ENCODE data around the gene SH3RF3.

GRCh38 chr2:109487871-109488655 lies 359.1 kb downstream of the SH3RF3 start:
- no peak for TF ChIP-seq SIN3A (IDR thresholded peaks at IDR 0.05; ENCODE audit: borderline replicate concordance, insufficient read depth, low read length)
- no peak for TF ChIP-seq POLR2AphosphoS5 (IDR thresholded peaks at IDR 0.05; ENCODE audit: low read depth, low read length)
- no peak for TF ChIP-seq TAF1 (IDR thresholded peaks at IDR 0.05; ENCODE audit: borderline replicate concordance, insufficient read depth, low read length)
- TF ChIP-seq, protein P1, sequence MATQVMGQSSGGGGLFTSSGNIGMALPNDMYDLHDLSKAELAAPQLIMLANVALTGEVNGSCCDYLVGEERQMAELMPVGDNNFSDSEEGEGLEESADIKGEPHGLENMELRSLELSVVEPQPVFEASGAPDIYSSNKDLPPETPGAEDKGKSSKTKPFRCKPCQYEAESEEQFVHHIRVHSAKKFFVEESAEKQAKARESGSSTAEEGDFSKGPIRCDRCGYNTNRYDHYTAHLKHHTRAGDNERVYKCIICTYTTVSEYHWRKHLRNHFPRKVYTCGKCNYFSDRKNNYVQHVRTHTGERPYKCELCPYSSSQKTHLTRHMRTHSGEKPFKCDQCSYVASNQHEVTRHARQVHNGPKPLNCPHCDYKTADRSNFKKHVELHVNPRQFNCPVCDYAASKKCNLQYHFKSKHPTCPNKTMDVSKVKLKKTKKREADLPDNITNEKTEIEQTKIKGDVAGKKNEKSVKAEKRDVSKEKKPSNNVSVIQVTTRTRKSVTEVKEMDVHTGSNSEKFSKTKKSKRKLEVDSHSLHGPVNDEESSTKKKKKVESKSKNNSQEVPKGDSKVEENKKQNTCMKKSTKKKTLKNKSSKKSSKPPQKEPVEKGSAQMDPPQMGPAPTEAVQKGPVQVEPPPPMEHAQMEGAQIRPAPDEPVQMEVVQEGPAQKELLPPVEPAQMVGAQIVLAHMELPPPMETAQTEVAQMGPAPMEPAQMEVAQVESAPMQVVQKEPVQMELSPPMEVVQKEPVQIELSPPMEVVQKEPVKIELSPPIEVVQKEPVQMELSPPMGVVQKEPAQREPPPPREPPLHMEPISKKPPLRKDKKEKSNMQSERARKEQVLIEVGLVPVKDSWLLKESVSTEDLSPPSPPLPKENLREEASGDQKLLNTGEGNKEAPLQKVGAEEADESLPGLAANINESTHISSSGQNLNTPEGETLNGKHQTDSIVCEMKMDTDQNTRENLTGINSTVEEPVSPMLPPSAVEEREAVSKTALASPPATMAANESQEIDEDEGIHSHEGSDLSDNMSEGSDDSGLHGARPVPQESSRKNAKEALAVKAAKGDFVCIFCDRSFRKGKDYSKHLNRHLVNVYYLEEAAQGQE (IDR thresholded peaks at IDR 0.05; ENCODE audit: insufficient read depth in 1 of 2, low read depth in 2 of 2, low read length in 2 of 2): no peak
- TF ChIP-seq FOXP2 (optimal IDR thresholded peaks at IDR 0.05; ENCODE audit: borderline replicate concordance, extremely low read depth, extremely low read length, insufficient read depth): no peak
